ENCODE measurements around the gene FCSK.

The FCSK gene

GRCh38 chr16:70455910-70456309 lies 1.5 kb downstream of the FCSK start:
- no peak for DNase-seq

DNA sequence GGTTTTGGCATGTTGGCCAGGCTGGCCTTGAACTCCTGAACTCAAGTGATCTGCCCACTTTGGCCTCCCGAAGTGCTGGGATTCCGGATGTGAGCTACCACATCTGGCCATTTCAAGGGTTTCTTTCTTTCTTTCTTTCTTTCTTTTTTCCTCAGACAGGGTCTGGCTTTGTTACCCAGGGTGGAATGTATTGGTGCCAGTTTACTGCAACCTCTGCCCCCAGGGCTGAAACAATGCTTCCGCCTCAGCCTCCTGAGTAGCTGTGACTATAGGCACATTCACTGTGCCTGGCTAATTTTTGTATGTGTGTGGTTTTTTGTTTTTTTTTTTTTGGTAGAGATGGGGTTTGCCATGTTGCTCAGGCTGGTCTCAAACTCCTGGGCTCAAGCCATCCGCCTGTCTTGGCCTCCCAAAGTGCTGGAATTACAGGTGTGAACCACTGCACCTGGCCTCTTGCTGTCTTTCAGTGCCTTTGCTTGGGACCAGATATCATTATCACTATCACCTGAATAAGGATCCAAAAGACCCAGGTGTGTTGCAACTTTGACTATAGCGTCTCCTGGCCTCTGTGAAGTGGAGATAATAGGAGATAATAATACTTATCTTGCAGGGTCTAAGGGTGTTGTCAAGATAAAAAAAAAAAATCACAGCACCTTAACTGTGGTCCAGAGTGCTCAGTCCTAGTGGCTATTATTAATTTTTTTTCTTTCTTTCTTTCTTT lies 3.2 kb downstream of the FCSK start:
- DNase-seq, result no peak

- DNase-seq, result no peak
These were observed 6.4 kb downstream of the FCSK start for GRCh38 chr16:70460737-70461261.

GRCh38 chr16:70463235-70463634 lies 8.8 kb downstream of the FCSK start:
- DNase-seq, result no peak

- DNase-seq, result no peak
These were observed 11.8 kb downstream of the FCSK start for GRCh38 chr16:70465999-70466804.

DNA sequence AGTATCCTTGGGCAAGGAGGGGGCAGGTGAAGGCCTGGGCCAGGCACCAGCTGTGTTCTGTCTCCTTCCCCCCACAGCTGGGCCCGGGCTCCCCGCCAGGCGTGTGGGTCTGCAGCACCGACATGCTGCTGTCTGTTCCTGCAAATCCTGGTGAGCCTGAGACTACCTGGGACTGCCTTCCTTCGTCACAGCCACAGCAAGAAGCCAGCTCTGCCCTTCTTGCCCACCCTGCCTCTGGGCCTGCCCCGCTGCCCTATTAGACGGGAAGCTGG lies 12.3 kb downstream of the FCSK start:
- no peak for DNase-seq

DNA sequence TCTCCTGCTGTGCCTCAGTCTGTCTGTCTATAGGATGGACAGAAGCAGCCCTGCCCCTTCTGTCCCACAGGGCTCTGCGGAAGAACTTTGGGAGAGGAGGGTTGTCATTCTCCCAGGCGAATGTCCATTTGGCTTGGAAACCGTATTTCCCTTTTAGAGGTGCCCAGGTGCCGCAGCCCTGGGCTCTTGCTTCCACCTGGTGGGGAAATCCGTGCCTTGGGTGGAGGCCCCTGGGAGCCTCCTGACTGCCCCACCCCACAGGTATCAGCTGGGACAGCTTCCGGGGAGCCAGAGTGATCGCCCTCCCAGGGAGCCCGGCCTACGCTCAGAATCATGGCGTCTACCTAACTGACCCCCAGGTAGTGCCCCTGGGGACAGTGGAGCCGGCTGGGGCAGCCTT lies 12.7 kb downstream of the FCSK start:
- DNase-seq, result no peak

- DNase-seq, result no peak
These were observed 13.2 kb downstream of the FCSK start for GRCh38 chr16:70467608-70468007.

DNA sequence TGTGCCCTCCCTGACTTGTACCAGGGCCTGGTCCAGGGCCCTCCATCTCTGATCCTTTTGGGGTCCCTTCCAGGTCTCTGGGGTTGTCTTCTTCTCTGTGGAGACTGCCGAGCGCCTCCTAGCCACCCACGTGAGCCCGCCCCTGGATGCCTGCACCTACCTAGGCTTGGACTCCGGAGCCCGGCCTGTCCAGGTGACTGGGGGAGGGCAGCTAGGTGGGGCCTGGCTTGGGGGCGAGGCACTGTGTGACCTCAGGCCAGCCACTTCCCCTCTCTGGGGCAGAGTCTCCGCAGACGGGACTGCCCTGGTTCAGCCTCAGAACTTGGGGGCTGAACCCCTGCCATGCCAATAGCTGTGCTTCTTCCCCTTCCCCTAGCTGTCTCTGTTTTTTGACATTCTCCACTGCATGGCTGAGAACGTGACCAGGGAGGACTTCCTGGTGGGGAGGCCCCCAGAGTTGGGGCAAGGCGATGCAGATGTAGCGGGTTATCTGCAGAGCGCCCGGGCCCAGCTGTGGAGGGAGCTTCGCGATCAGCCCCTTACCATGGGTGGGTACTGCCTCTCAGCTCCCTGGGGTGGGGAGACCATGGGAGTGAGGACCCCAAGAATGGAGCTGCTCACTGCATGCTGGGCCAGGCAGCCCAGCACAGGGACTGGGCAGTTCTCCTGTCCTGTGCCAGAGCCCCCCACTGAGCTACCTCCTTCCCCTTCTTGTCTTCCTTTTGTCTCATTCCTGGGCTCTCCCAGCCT lies 14.6 kb downstream of the FCSK start:
- DNase-seq, result no peak

DNA sequence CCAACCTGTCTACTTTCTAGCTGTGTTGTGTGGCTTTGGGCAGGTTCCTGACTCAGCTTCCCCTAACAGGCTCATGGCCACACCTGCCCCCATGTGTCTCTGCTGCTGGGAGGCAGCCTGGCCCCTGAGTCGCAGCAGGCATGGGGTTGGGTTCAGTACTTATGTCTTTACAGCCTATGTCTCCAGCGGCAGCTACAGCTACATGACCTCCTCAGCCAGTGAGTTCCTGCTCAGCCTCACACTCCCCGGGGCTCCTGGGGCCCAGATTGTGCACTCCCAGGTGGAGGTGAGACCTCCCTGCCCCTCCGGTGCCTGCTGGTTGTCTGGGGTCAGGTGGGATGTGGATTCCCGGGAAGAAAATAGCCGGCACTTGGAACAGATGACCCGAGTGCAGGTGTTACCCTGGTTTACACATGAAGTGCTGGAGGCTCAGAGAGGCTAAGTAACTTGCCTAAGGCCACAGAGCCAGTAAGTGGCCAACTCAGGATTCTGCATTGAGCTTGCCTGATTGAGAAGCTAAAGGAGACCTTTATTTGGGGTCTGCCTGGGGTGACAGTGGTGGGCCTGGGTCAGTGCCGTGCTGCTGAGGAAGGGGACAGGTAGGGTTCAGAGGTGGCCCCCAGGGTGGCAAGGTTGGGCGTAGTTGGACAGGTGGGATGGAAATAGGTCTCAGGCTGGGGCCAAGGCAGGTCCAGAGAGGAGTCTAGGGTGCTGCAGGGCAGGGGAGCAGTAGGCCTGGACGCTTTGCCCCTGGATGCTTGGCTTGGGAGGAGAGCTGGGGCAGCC lies 15.9 kb downstream of the FCSK start:
- no peak for DNase-seq

GRCh38 chr16:70470927-70471341 lies 16.5 kb downstream of the FCSK start:
- no peak for DNase-seq

- no peak for DNase-seq
These were observed 18.5 kb downstream of the FCSK start for GRCh38 chr16:70472786-70473433.

DNA sequence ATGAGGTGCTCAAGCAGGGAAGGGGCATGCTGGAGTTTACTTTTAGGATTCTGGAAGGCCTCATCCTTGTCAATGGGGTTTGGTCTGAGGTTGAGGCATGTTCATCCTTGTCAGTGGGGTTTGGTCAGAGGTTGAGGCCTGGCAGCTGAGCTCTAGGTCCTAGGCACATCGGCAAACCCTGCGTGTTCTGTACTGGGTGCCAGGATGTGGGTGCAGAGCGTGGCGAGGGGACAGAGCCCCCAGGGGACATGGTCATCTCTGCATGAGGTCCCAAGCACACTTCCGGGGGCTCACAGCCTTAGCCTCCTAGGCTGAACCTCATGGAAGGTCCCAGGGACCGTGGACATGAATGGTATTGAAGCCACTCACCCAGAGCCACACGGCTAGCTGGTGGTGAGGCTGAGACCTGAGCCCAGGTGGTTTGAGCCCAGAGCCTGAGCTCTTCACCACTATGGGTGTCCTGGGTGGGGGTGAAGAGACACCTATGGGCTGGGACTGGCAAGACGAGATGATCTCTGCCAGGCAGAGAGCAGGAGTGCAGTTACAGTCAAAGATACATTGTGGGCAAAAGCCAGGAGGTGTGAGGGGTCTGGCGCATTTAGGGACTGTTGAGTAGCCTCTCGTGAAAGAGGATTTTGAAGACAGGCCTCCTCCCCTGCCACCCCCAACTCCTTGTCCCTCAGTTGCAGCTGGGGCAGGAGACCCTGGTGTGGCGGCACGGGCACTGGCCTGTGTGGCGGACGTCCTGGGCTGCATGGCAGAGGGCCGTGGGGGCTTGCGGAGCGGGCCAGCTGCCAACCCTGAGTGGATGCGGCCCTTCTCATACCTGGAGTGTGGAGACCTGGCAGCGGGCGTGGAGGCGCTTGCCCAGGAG lies 19.3 kb downstream of the FCSK start:
- DNase-seq, result no peak

DNA sequence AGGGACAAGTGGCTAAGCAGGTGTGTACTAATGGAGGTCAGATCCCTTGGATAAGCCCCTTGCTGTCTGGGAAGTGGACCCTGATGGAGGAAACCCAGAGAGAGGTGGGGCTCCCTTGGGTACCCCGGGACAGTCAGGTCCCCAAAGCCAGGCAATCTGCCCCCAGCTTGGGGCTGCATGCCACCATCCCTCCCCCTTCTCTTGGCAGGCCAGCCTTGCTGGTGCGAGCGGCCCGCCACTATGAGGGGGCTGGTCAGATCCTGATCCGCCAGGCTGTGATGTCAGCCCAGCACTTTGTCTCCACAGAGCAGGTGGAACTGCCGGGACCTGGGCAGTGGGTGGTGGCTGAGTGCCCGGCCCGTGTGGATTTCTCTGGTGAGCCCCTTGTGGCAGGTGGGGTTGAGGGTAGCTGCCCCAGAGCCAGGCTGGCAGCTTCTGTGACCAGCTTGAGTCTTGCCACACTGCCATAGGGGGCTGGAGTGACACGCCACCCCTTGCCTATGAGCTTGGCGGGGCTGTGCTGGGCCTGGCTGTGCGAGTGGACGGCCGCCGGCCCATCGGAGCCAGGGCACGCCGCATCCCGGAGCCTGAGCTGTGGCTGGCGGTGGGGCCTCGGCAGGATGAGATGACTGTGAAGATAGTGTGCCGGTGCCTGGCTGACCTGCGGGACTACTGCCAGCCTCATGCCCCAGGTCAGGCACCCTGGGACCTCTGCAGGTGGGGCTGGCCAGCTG lies 20.1 kb downstream of the FCSK start:
- DNase-seq, result no peak

DNA sequence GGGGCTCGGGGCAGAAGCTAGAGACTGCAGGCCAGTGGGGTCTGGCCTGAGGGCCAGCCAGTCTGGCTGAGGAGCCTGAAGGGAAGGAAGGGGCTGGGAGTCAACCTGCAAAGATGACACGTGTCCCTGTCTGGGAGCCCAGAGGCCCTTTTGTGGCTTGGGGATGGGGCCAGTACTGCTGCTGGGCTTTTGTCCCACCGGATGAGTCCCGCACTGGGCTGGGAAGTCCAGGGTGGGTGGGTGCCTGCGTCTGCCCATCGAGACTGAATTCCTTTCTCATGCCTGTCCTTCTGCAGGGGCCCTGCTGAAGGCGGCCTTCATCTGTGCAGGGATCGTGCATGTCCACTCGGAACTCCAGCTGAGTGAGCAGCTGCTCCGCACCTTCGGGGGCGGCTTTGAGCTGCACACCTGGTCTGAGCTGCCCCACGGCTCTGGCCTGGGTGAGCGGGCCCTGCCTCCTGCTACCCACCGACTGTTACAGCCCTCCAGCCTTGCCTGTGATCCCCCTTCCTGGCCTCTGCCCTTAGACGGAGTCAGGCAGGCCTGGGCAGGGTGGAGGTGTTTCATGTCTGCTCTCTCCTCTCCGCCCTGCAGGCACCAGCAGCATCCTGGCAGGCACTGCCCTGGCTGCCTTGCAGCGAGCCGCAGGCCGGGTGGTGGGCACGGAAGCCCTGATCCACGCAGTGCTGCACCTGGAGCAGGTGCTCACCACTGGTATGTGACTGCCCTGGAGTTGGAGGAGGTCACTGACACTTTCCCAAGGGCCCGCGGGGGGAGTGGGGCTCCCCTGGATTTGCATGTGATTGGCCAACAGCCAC lies 20.9 kb downstream of the FCSK start:
- DNase-seq, result no peak

DNA sequence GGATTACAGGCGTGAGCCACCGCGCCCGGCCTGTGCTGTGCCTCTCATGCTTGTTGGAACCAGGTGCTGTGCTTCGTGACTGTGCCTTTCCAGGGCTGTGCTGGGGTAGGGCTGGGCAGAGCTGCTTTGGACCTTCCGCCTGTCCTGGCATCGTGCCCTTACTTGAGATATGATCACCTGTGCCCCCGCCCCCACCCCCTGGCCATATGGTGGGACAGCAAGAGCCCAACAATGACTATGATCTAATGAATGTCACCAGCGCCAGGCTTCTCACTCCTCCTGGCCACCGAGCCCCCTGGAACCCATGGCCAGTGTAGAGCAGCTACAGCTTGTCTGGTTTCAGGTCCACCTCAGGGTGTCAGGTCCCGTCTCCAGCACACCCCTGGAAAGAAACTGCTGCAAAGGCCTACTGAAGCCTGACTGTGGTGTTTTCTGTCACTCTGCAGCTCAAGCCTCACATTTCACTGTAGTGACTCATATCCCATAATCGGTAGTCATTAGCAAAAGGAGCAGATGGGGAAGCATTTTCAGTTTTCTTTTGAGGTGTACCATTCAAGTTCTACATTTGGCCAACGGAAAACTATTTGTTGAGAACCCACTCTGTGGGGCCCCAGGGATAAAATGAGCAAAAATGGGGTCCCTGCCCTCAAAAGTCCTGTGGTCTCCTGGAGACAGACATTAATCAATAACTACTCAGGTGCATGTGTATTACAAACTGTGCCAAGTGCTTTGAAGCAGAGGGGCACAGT lies 22.1 kb downstream of the FCSK start:
- DNase-seq, result peak; percentile 80

DNA sequence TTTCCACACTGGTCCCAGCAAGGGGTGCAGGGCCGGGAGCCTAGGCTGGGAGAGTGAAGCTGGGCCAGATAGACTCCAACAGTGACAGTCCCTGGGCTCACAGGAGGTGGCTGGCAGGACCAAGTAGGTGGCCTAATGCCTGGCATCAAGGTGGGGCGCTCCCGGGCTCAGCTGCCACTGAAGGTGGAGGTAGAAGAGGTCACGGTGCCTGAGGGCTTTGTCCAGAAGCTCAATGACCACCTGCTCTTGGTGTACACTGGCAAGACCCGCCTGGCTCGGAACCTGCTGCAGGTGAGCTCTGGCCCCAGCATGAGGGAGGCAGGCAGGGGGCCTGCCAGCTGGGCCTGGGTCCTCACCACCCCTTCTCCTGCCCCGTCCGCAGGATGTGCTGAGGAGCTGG lies 23.8 kb downstream of the FCSK start:
- DNase-seq, result no peak

DNA sequence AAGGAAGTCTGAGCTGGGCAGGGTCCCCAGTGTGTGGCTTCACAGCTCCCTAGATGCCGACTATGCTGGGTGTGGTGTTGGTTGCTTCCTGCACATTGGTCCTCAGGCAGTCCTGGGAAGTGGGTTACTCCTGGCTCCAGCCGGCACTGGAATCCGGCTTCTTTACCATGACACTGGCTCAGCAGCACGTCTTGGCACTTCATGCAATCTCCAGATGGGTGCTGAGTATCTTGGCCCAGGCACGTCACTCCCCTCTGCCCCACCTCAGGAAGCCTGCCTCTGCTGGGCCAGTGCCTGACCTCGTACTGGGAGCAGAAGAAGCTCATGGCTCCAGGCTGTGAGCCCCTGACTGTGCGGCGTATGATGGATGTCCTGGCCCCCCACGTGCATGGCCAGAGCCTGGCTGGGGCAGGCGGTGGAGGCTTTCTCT lies 24.5 kb downstream of the FCSK start:
- peak; percentile 16 for DNase-seq
